Endothelial cell of umbilical vein (primary cell): ENCODE measurements around the gene CDHR4. TPM values are rescaled to one million over a fixed set of nuclear protein-coding genes. Genes with fewer than 3 reads are reported as not detected.

Source experiments
- BruUV-seq: library from RNA; stranded (reverse); fragments of 400-500 nt; replicated peaks from 2 replicates; lab custom pipeline; 2021; lab: Mats Ljungman, UMichigan
- CTCF ChIA-PET: fragments of 300-600, 350-600 bp; sonication (Branson Sonifier 250); formaldehyde crosslinking; loops from one replicate; lab custom pipeline; 2021; ENCODE audit warnings: antibody characterized with exemption, inconsistent platforms; lab: Charles Lee
- POLR2A ChIA-PET: fragments of 300-600, 350-600 bp; sonication (Branson Sonifier 250); formaldehyde crosslinking; loops from one replicate; lab custom pipeline; 2021; ENCODE audit warnings: antibody characterized with exemption, inconsistent platforms; lab: Charles Lee
- DNase-seq: peaks from one replicate; pipeline ENCODE4 v3.0.0-alpha.2; 2011; ENCODE audit warnings: low read depth, low spot score
- FAIRE-seq: peaks from 2 replicates; lab custom pipeline; 2011; peaks lifted over from hg19 to GRCh38; lab: Jason Lieb, UNC
- H2AFZ ChIP-seq: 2 replicates; pipeline ENCODE4 v1.6.0; 2012; ENCODE audit warnings: low read depth, low read length, control low read depth, inconsistent platforms
- H3K27ac ChIP-seq: 2 replicates; pipeline ENCODE4 v1.5.1; 2011; ENCODE audit warnings: low read depth, mild to moderate bottlenecking, control low read depth, low read length, moderate library complexity; ENCODE audit not compliant: insufficient read depth
- H3K27me3 ChIP-seq, 2 experiments: 2 replicates each; pipeline versions ENCODE4 v1.6.0 to v1.6.1; 2011; ENCODE audit warnings: low read length in 2 of 2, mixed read lengths in 1 of 2; ENCODE audit not compliant: control insufficient read depth in 2 of 2, insufficient read depth in 2 of 2
- H3K36me3 ChIP-seq, 2 experiments: 2 replicates in 1 of 2; 3 replicates in 1 of 2; pipeline ENCODE4 v1.5.1; 2011; ENCODE audit warnings: low read length in 2 of 2, mild to moderate bottlenecking in 1 of 2, moderate library complexity in 1 of 2; ENCODE audit not compliant: control insufficient read depth in 2 of 2, insufficient read depth in 2 of 2; ENCODE audit errors: extremely low read depth in 1 of 2
- H3K4me1 ChIP-seq: 3 replicates; pipeline ENCODE4 v1.5.1; 2011; ENCODE audit warnings: mild to moderate bottlenecking, low read length; ENCODE audit not compliant: control insufficient read depth, insufficient read depth; ENCODE audit errors: extremely low read depth
- H3K4me2 ChIP-seq: 2 replicates; pipeline ENCODE4 v1.6.1; 2011; ENCODE audit warnings: low read length, control low read depth, mixed read lengths; ENCODE audit not compliant: insufficient read depth
- H3K4me3 ChIP-seq, 3 experiments: fragments of 200-600 bp in 1 of 3; sonication (generic), shearing (Covaris generic) in 1 of 3; replicated peaks in 1 of 3; 2 replicates each; pipeline ENCODE4 v1.5.1; 2011 to 2016; ENCODE audit warnings: control low read depth in 3 of 3, low read length in 3 of 3, mild to moderate bottlenecking in 2 of 3, inconsistent platforms in 1 of 3, low read depth in 1 of 3, moderate library complexity in 1 of 3; ENCODE audit not compliant: insufficient read depth in 1 of 3
- H3K79me2 ChIP-seq: 2 replicates; pipeline ENCODE4 v1.6.0; 2012; ENCODE audit warnings: low read length, inconsistent platforms; ENCODE audit not compliant: control insufficient read depth, insufficient read depth
- H3K9ac ChIP-seq: replicated peaks from 2 replicates; pipeline ENCODE3; 2011; ENCODE audit warnings: low read length, control low read depth; ENCODE audit not compliant: insufficient read depth; ENCODE audit errors: extremely low read depth
- H3K9me1 ChIP-seq: replicated peaks from 3 replicates; pipeline ENCODE4 v1.6.0; 2011; ENCODE audit warnings: mild to moderate bottlenecking, low read length; ENCODE audit not compliant: control insufficient read depth, insufficient read depth; ENCODE audit errors: extremely low read depth
- H3K9me3 ChIP-seq: replicated peaks from 2 replicates; pipeline ENCODE4 v1.5.1; 2012; ENCODE audit warnings: low read length, inconsistent platforms; ENCODE audit not compliant: control insufficient read depth, insufficient read depth
- H4K20me1 ChIP-seq: replicated peaks from 2 replicates; pipeline ENCODE3; 2011; ENCODE audit warnings: mild to moderate bottlenecking, low read length; ENCODE audit not compliant: control insufficient read depth, insufficient read depth; ENCODE audit errors: extremely low read depth
- EZH2 ChIP-seq: IDR thresholded peaks from 2 replicates; pipeline ENCODE4 v1.6.1; 2012; ENCODE audit warnings: borderline replicate concordance, low read depth, mild to moderate bottlenecking, moderate library complexity, low read length, inconsistent platforms; ENCODE audit not compliant: severe bottlenecking
- FOS ChIP-seq: IDR thresholded peaks from 2 replicates; pipeline ENCODE4 v1.6.1; 2011; ENCODE audit warnings: mild to moderate bottlenecking, low read length, moderate library complexity, borderline replicate concordance; ENCODE audit not compliant: insufficient read depth
- GATA2 ChIP-seq: IDR thresholded peaks from 2 replicates; pipeline ENCODE4 v1.7.0; 2011; ENCODE audit warnings: low read depth, mild to moderate bottlenecking, moderate library complexity, mixed read lengths, low read length; ENCODE audit not compliant: insufficient read length, insufficient read depth
- JUN ChIP-seq: IDR thresholded peaks from 2 replicates; pipeline ENCODE4 v1.6.1; 2011; ENCODE audit warnings: borderline replicate concordance, low read depth; ENCODE audit not compliant: insufficient read length, insufficient read depth
- MYC ChIP-seq: IDR thresholded peaks from one replicate; pipeline ENCODE4 v1.6.1; 2011; ENCODE audit warnings: mild to moderate bottlenecking, low read depth, low read length
- POLR2A ChIP-seq: IDR thresholded peaks from 2 replicates; pipeline ENCODE4 v1.6.1; 2012; ENCODE audit warnings: low read depth, mild to moderate bottlenecking, control low read depth, low read length
- POLR2AphosphoS5 ChIP-seq: IDR thresholded peaks from 2 replicates; pipeline ENCODE4 v1.6.1; 2012; ENCODE audit warnings: low read depth, mild to moderate bottlenecking, control low read depth, low read length, moderate library complexity; ENCODE audit not compliant: insufficient read depth
- dilution Hi-C: fragments of 300-500 bp; cut with MboI; formaldehyde crosslinking; loops from one replicate; pipeline ENCODE4 v1.15.0; 2019; ENCODE audit warnings: low sequenced_read_pairs; ENCODE audit not compliant: extremely low pct_ligation_motif_present
- intact Hi-C: fragments of 100-400 bp; cut with micrococcal nuclease; formaldehyde crosslinking; loops from one replicate; pipeline ENCODE4 v1.10.0; 2022
- polyA plus RNA-seq, 4 experiments: library from polyadenylated mRNA; depleted of rRNA in 3 of 4; stranded (reverse) in 3 of 4; unstranded in 1 of 4; fragments of >200 nt; gene quantifications; 2 replicates each; pipeline versions ENCODE4 v1.2.1 to v1.2.3, GENCODE V29; 2011 to 2012; ENCODE audit warnings: missing spikeins in 1 of 4
- total RNA-seq: library from RNA; stranded (reverse); gene quantifications from 2 replicates; pipeline ENCODE4 v1.2.3, GENCODE V29; 2021
- TF ChIP-seq, protein P1 (sequence below), 2 donors: IDR thresholded peaks; 1 replicate in 1 of 2; 2 replicates in 1 of 2; pipeline ENCODE4 v1.5.1; 2011; ENCODE audit warnings: low read length in 2 of 2, mild to moderate bottlenecking in 2 of 2, moderate library complexity in 2 of 2, control low read depth in 1 of 2, inconsistent platforms in 1 of 2, low read depth in 1 of 2; ENCODE audit not compliant: insufficient read depth in 1 of 2; ENCODE audit errors: extremely low read depth in 1 of 2
- TF ChIP-seq, protein P2 (sequence below): IDR thresholded peaks from 2 replicates; pipeline ENCODE4 v1.6.1; 2011; ENCODE audit not compliant: insufficient read depth, insufficient read length

CDHR4 gene
- total and polyA plus RNA-seq, 2 donors (not counting 3 experiments of a cell fraction or from before 2014, with no cell fraction given): 0.19 TPM; not detected in 1

DNA sequence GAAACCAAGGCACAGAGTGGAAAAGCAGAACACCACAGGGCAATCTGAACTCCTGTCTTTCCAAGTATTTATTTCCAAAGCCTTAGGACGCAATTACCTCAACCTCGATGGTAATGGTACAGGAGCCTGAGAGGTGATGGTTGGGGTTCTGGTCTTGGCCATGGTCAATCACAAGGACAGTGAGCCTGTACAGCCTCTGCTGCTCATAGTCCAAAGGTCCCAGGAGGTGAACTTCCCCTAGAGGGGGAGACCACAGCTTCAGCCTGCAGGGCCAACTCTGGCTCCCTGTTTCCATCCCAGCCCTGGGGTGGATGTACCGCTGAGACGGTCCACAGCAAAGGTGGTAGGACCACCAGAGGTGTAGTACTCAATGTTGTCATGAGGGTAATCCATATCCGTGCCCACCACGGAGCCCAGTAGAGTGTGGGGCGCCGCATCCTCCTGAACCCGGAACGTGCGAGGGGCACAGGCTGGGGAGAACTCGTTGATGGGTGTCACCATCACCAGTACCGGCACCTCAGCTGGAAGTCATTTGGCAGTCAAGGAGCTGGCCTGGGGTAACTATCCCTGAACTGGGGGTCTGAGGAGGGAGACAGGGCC lies 6.1 kb downstream of the CDHR4 start:
- ChIA-PET POLR2A (no interaction called here), CTCF (no interaction called here)
- Histone ChIP-seq H3K9me3 (no peaks in the 10 kb centered on the region), H3K36me3 (no peaks in the 10 kb centered on the region), H3K79me2 (no peaks in the 10 kb centered on the region), H3K4me2 (no peak overlapping the region), H3K27me3 (no peaks in the 10 kb centered on the region), H2AFZ (no peak overlapping the region), H4K20me1 (no peaks in the 10 kb centered on the region), H3K9ac (no peak overlapping the region), H3K4me1 (peaks cover 3% of the 10 kb centered on the region), H3K9me1 (no peaks in the 10 kb centered on the region), H3K27ac (no peak overlapping the region), H3K4me3 (no peak overlapping the region)
- intact Hi-C loops (no loop called here), dilution Hi-C loops (no loop called here)
- DNase-seq: no peak
- TF ChIP-seq JUN: no peak
- no peak for TF ChIP-seq POLR2AphosphoS5
- TF ChIP-seq, protein P1, sequence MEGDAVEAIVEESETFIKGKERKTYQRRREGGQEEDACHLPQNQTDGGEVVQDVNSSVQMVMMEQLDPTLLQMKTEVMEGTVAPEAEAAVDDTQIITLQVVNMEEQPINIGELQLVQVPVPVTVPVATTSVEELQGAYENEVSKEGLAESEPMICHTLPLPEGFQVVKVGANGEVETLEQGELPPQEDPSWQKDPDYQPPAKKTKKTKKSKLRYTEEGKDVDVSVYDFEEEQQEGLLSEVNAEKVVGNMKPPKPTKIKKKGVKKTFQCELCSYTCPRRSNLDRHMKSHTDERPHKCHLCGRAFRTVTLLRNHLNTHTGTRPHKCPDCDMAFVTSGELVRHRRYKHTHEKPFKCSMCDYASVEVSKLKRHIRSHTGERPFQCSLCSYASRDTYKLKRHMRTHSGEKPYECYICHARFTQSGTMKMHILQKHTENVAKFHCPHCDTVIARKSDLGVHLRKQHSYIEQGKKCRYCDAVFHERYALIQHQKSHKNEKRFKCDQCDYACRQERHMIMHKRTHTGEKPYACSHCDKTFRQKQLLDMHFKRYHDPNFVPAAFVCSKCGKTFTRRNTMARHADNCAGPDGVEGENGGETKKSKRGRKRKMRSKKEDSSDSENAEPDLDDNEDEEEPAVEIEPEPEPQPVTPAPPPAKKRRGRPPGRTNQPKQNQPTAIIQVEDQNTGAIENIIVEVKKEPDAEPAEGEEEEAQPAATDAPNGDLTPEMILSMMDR (IDR thresholded peaks at IDR 0.05; ENCODE audit: extremely low read depth in 1 of 2, insufficient read depth in 1 of 2, low read depth in 1 of 2, low read length in 2 of 2): no peak
- TF ChIP-seq FOS: no peak
- TF ChIP-seq GATA2: no peak
- TF ChIP-seq, protein P2, sequence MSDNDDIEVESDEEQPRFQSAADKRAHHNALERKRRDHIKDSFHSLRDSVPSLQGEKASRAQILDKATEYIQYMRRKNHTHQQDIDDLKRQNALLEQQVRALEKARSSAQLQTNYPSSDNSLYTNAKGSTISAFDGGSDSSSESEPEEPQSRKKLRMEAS: no peak
- TF ChIP-seq POLR2A: no peak
- no peak for TF ChIP-seq MYC
- no peak for TF ChIP-seq EZH2
- FAIRE-seq: no peak
- no TSS peak for BruUV-seq
